Right ventricle myocardium superior (tissue), 1 donor: ENCODE measurements around the gene PTPRB. TPM values are rescaled to one million over a fixed set of nuclear protein-coding genes. Genes with fewer than 3 reads are reported as not detected.

ENCODE experiments used
- ATAC-seq: fragments of 200-7000 bp; cut with Tn5 transposase; one replicate; pipeline ENCODE4 v1.9.1; 2020; ENCODE audit warnings: mild to moderate bottlenecking; ENCODE audit not compliant: poor library complexity
- DNase-seq: peaks from one replicate; pipeline ENCODE4 v3.0.0-alpha.2; 2020
- intact Hi-C: fragments of 100-400 bp; cut with DNase I; formaldehyde crosslinking; loops from one replicate; pipeline ENCODE4 v1.11.2; 2022
- long read RNA-seq: library from polyadenylated mRNA; unstranded; transcript quantifications from one replicate; pipeline ENCODE4 v2.0.0, GENCODE V29; 2021
- total RNA-seq: library from RNA; stranded (reverse); fragmentation: NEBNext Ultra II Directional; extraction: Animal tissue kit (Norgen Biotek cat#: 25700); gene quantifications from one replicate; pipeline ENCODE4 v1.2.1, GENCODE V29; 2021
- donor health status: DM: no; HTN: yes; CAD: no; lungs with severe emphysema.

The PTPRB gene
- total RNA-seq = 34.6 TPM
- long read RNA-seq, partial matches to known transcripts = 10 of 23 reads
- long read RNA-seq, other reads (novel, unspliced or antisense) = 10 of 23 reads

GRCh38 chr12:70637303-70638085 is at the start of gene PTPRB:
Gene PTPRB (minus strand): TSS chr12:70637429. CDS start chr12:70637395, 34 bp downstream.
- intact Hi-C loops = no loop called here
- DNase-seq (no peak), ATAC-seq (no peak)

- intact Hi-C loops = no loop called here
- ATAC-seq = no peak
Measured at GRCh38 chr12:70686907-70687306, 49.7 kb upstream of the PTPRB start.

GRCh38 chr12:70686299-70686698 is 49.1 kb upstream of the PTPRB start:
- intact Hi-C loops = no loop called here
- no peak for DNase-seq
- ATAC-seq = no peak

More at GRCh38 chr12:70686907-70687306, 49.7 kb upstream of the PTPRB start:
- no peak for DNase-seq

- ATAC-seq (no peak), DNase-seq (no peak)
- intact Hi-C loops = no loop called here
Measured at GRCh38 chr12:70683976-70684375, 46.7 kb upstream of the PTPRB start.

GRCh38 chr12:70671698-70672097 is 34.5 kb upstream of the PTPRB start:
- ATAC-seq (no peak), DNase-seq (no peak)
- intact Hi-C loops = no loop called here

GRCh38 chr12:70670948-70671347 is 33.7 kb upstream of the PTPRB start:
- intact Hi-C loops = no loop called here
- DNase-seq (no peak), ATAC-seq (no peak)

GRCh38 chr12:70667253-70667652 is 30.0 kb upstream of the PTPRB start:
- no peak for ATAC-seq
- intact Hi-C loops = no loop called here
- no peak for DNase-seq

- ATAC-seq (no peak), DNase-seq (no peak)
- intact Hi-C loops = no loop called here
Measured at GRCh38 chr12:70666364-70666763, 29.1 kb upstream of the PTPRB start.

GRCh38 chr12:70664465-70664881 is 27.2 kb upstream of the PTPRB start:
- DNase-seq = no peak
- ATAC-seq = no peak
- intact Hi-C loops = no loop called here

GRCh38 chr12:70663838-70664237 is 26.6 kb upstream of the PTPRB start:
- intact Hi-C loops = no loop called here
- DNase-seq = no peak
- ATAC-seq = no peak

GRCh38 chr12:70661466-70662161 is 24.4 kb upstream of the PTPRB start:
- DNase-seq (no peak), ATAC-seq (no peak)
- intact Hi-C loops = no loop called here

- intact Hi-C loops = no loop called here
- ATAC-seq = no peak
- DNase-seq = peak; percentile 42
Measured at GRCh38 chr12:70660620-70661219, 23.5 kb upstream of the PTPRB start.

- no peak for ATAC-seq
- intact Hi-C loops = no loop called here
- no peak for DNase-seq
Measured at GRCh38 chr12:70660002-70660604, 22.9 kb upstream of the PTPRB start.

- intact Hi-C loops = no loop called here
- DNase-seq = no peak
- no peak for ATAC-seq
Measured at GRCh38 chr12:70659077-70659606, 21.9 kb upstream of the PTPRB start.

GRCh38 chr12:70657616-70658286 is 20.5 kb upstream of the PTPRB start:
- ATAC-seq (no peak), DNase-seq (no peak)
- intact Hi-C loops = no loop called here

- DNase-seq (no peak), ATAC-seq (no peak)
- intact Hi-C loops = no loop called here
Measured at GRCh38 chr12:70652451-70652850, 15.2 kb upstream of the PTPRB start.

- intact Hi-C loops = no loop called here
- DNase-seq (no peak), ATAC-seq (peak; percentile 43)
Measured at GRCh38 chr12:70648831-70649230, 11.6 kb upstream of the PTPRB start.

GRCh38 chr12:70648191-70648590 is 11.0 kb upstream of the PTPRB start:
- no peak for DNase-seq
- ATAC-seq = no peak
- intact Hi-C loops = no loop called here

GRCh38 chr12:70646850-70647249 is 9.6 kb upstream of the PTPRB start:
- ATAC-seq = no peak
- no peak for DNase-seq
- intact Hi-C loops = no loop called here
